Measurements from ENCODE around the gene LIMA1. TPM values are rescaled to one million over a fixed set of nuclear protein-coding genes. Genes with fewer than 3 reads are reported as not detected.
"Not testable (repeated sequence)": the region's sequence is repeated elsewhere in the genome, so short reads cannot be mapped to it uniquely, and the experiment has no call there.

Gene LIMA1
- total and polyA plus RNA-seq, 2 donors (not counting 1 experiment from before 2014, with no cell fraction given) = 1.3 to 2.1 TPM

- TF ChIP-seq EZH2 (IDR thresholded peaks at IDR 0.05; ENCODE audit: borderline replicate concordance, insufficient read depth, low read depth, low read length, poor library complexity, severe bottlenecking) = no peak
- TF ChIP-seq, protein P1, sequence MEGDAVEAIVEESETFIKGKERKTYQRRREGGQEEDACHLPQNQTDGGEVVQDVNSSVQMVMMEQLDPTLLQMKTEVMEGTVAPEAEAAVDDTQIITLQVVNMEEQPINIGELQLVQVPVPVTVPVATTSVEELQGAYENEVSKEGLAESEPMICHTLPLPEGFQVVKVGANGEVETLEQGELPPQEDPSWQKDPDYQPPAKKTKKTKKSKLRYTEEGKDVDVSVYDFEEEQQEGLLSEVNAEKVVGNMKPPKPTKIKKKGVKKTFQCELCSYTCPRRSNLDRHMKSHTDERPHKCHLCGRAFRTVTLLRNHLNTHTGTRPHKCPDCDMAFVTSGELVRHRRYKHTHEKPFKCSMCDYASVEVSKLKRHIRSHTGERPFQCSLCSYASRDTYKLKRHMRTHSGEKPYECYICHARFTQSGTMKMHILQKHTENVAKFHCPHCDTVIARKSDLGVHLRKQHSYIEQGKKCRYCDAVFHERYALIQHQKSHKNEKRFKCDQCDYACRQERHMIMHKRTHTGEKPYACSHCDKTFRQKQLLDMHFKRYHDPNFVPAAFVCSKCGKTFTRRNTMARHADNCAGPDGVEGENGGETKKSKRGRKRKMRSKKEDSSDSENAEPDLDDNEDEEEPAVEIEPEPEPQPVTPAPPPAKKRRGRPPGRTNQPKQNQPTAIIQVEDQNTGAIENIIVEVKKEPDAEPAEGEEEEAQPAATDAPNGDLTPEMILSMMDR (IDR thresholded peaks at IDR 0.05) = no peak
- WGBS (ENCODE audit: insufficient coverage) = 95% methylated on average over 2 of the region's 4 CpGs
- Mint-ChIP-seq H3K9me3 (ENCODE audit: insufficient read depth) (no peaks in the 10 kb centered on the region), H3K27me3 (peaks cover 4% of the 10 kb centered on the region), H3K4me1 (no peaks in the 10 kb centered on the region), H3K4me3 (no peak overlapping the region), H3K27ac (no peak overlapping the region)
- no peak for DNase-seq
- Histone ChIP-seq H3K9ac (ENCODE audit: low read length) (no peak overlapping the region), H3K9me3 (ENCODE audit: control extremely low read depth in 1 of 3, control insufficient read depth in 2 of 3, insufficient read depth in 1 of 3, low read length in 2 of 3) (no peaks in the 10 kb centered on the region), H3K27ac (ENCODE audit: low read length in 2 of 2) (no peak overlapping the region), H3K36me3 (replicated peaks in 1 of 2; ENCODE audit: control extremely low read depth in 1 of 2, control insufficient read depth in 1 of 2, extremely low read depth in 1 of 2, insufficient read depth in 2 of 2, low read length in 1 of 2) (no peaks in the 10 kb centered on the region), H3K4me3 (ENCODE audit: control extremely low read depth in 1 of 5, extremely low read depth in 1 of 5, insufficient read depth in 1 of 5, low read depth in 2 of 5, low read length in 4 of 5) (no peak overlapping the region), H3K4me2 (replicated peaks; ENCODE audit: low read depth, low read length, poor library complexity, severe bottlenecking) (no peak overlapping the region), H2AFZ (ENCODE audit: insufficient read depth, low read depth, low read length, poor library complexity, severe bottlenecking) (no peak overlapping the region), H3K27me3 (replicated peaks in 1 of 4; ENCODE audit: control extremely low read depth in 1 of 4, control insufficient read depth in 3 of 4, insufficient read depth in 4 of 4, low read length in 3 of 4) (no peaks in the 10 kb centered on the region), H3K4me1 (ENCODE audit: control insufficient read depth in 2 of 2, insufficient read depth in 2 of 2, low read length in 2 of 2) (peaks cover 0 to under 1% of the 10 kb centered on the region in 2 donors), H4K20me1 (ENCODE audit: control insufficient read depth, insufficient read depth, low read length, poor library complexity, severe bottlenecking) (no peaks in the 10 kb centered on the region), H3K79me2 (ENCODE audit: control insufficient read depth, insufficient read depth, low read length) (no peaks in the 10 kb centered on the region)
- no peak for ATAC-seq (ENCODE audit: low read depth)
- CTCF ChIA-PET = no interaction called here
- POLR2A ChIA-PET = no interaction called here
- intact Hi-C loops (cut with micrococcal nuclease) = no loop called here
Observed at GRCh38 chr12:50248411-50248810, 34.9 kb downstream of the LIMA1 start.

- H3K9me3 ChIP-seq (ENCODE audit: control extremely low read depth in 1 of 3, control insufficient read depth in 2 of 3, insufficient read depth in 1 of 3, low read length in 2 of 3); H3K27me3 ChIP-seq (replicated peaks in 1 of 4; ENCODE audit: control extremely low read depth in 1 of 4, control insufficient read depth in 3 of 4, insufficient read depth in 4 of 4, low read length in 3 of 4); H3K9ac ChIP-seq (ENCODE audit: low read length); H3K4me3 ChIP-seq (ENCODE audit: control extremely low read depth in 1 of 5, extremely low read depth in 1 of 5, insufficient read depth in 1 of 5, low read depth in 2 of 5, low read length in 4 of 5); H3K27ac Mint-ChIP-seq; H3K36me3 ChIP-seq (replicated peaks in 1 of 2; ENCODE audit: control extremely low read depth in 1 of 2, control insufficient read depth in 1 of 2, extremely low read depth in 1 of 2, insufficient read depth in 2 of 2, low read length in 1 of 2); H3K4me1 Mint-ChIP-seq; H3K27ac ChIP-seq (ENCODE audit: low read length in 2 of 2); H2AFZ ChIP-seq (ENCODE audit: insufficient read depth, low read depth, low read length, poor library complexity, severe bottlenecking); H3K9me3 Mint-ChIP-seq (ENCODE audit: insufficient read depth); CTCF ChIA-PET; H3K27me3 Mint-ChIP-seq; intact Hi-C loops (cut with micrococcal nuclease); ATAC-seq (ENCODE audit: low read depth); H3K79me2 ChIP-seq (ENCODE audit: control insufficient read depth, insufficient read depth, low read length); H3K4me3 Mint-ChIP-seq; DNase-seq; H4K20me1 ChIP-seq (ENCODE audit: control insufficient read depth, insufficient read depth, low read length, poor library complexity, severe bottlenecking); H3K4me2 ChIP-seq (replicated peaks; ENCODE audit: low read depth, low read length, poor library complexity, severe bottlenecking); H3K4me1 ChIP-seq (ENCODE audit: control insufficient read depth in 2 of 2, insufficient read depth in 2 of 2, low read length in 2 of 2): not testable (repeated sequence)
- WGBS (ENCODE audit: insufficient coverage) = 88% methylated on average over 4 of the region's 9 CpGs
- POLR2A ChIA-PET = interaction anchor here (0.6 kb wide), 1 partner anchor 101 kb away, joined by 3 read pairs; no protein-coding TSS in a partner anchor
Observed at GRCh38 chr12:50247665-50248064, 35.7 kb downstream of the LIMA1 start.
